GM12801 (cell line): ENCODE results near the gene ZNF419.

Experiments
- TF ChIP-seq, protein P1 (sequence below): IDR thresholded peaks from one replicate; pipeline ENCODE4 v1.5.1; 2011; ENCODE audit warnings: control low read depth; ENCODE audit not compliant: insufficient read length; ENCODE audit errors: extremely low read depth

ZNF419 gene

DNA sequence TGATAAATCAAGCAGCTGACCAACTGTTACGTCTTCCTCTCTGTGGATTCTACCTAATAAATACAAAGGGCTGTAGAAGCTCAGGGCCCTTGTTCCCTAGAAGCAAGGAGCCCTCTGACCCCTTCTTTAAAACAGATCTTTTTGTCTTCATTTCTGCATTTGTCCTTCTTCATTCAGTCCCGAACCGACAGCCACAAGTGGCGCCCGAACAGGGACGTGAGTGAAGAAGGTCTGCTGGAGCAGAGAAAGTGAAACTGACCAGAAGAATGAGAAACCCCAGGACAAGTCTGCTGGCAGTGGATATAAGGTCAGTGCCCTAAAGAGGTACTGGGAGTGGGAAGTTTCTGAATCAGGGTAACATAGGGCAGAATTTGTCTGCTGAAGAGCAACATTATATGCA, 25.3 kb downstream of the ZNF419 start:
- TF ChIP-seq, protein P1, sequence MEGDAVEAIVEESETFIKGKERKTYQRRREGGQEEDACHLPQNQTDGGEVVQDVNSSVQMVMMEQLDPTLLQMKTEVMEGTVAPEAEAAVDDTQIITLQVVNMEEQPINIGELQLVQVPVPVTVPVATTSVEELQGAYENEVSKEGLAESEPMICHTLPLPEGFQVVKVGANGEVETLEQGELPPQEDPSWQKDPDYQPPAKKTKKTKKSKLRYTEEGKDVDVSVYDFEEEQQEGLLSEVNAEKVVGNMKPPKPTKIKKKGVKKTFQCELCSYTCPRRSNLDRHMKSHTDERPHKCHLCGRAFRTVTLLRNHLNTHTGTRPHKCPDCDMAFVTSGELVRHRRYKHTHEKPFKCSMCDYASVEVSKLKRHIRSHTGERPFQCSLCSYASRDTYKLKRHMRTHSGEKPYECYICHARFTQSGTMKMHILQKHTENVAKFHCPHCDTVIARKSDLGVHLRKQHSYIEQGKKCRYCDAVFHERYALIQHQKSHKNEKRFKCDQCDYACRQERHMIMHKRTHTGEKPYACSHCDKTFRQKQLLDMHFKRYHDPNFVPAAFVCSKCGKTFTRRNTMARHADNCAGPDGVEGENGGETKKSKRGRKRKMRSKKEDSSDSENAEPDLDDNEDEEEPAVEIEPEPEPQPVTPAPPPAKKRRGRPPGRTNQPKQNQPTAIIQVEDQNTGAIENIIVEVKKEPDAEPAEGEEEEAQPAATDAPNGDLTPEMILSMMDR, result no peak

DNA sequence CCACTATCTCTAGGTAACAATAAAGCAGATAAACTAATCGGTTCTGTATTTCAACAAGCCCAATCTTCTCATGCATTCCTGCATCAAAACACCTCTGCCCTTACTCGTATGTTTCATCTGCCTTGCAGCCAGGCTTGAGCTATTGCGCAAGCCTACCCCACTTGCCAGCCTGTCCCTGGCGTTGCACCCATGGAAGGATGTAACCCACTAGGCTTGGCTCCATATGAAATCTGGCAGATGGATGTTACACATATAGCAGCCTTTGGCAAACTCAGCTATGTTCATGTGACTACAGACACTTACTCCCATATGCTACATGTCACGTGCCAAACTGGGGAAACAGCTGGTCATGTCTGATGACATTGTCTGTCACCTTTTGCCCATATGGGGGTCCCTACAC, 27.7 kb downstream of the ZNF419 start:
- TF ChIP-seq, protein P1, result no peak

DNA sequence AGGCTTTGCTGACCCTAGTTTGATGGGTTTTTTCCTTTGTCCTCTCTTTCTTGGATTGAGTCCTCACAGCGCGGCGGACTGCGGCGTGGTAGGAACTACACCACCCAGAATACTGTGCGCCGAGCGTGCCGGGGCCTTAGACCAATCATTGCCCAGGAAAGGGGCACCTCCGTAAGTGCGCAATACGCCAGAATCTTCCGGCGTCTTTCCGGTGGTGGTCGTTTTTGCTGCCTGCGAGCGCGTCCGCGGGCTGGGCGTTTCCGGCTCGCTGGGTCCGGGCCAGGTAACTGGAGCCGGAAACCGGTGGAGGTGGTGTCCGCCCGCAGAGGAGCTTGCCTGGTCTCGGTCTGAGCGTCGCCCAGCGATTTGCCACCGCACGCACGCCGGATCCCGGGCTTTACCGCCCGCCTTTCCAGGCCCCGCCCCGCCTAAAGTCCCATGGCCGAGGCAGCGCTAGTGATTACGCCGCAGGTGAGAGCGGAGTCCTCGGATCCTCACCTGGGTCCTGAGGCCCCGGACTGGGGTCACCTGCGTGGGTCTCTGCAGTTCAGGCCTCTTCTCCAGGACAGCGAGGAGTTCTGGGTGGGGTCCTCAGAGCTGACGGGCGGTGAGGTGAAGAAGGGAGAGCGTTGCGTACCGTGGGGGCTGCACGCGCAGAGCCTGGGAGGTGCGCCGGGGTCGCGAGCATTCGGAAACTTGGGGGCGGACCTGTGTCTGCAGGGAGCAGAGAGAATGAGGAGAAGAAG, 39.8 kb downstream of the ZNF419 start, which contains the start of gene ZNF549:
ZNF549 (plus strand) TSS at position 221 of the 746 bp plus-strand sequence; CDS start at position 439, 218 bp downstream.
- TF ChIP-seq, protein P1, result no peak

DNA sequence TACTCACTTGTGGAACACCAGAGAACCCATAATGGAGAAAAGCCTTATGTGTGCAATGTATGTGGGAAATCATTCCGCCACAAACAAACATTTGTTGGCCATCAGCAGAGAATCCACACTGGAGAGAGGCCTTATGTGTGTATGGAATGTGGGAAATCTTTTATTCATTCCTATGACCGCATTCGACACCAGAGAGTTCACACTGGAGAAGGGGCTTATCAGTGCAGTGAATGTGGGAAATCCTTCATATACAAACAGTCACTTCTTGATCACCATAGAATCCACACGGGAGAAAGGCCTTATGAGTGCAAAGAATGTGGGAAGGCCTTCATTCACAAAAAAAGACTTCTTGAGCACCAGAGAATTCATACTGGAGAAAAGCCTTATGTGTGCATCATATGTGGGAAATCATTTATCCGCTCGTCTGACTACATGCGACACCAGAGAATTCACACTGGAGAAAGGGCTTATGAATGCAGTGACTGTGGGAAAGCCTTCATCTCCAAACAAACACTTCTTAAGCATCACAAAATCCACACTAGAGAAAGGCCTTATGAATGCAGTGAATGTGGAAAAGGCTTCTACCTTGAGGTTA, 50.5 kb downstream of the ZNF419 start:
- TF ChIP-seq, protein P1, result no peak
